ENCODE measurements around the gene FCN2.

Gene FCN2

GRCh38 chr9:134867917-134868750 lies 12.5 kb upstream of the FCN2 start:
- H3K4me3 ChIP-seq (replicated peaks; ENCODE audit: low read depth, low read length), result no peak overlapping the region
- TF ChIP-seq CTCF (IDR thresholded peaks at IDR 0.05; ENCODE audit: low read depth, low read length, missing control alignments), result no peak
- no peak for DNase-seq (ENCODE audit: extremely low read depth, low read depth)

- DNase-seq (ENCODE audit: extremely low read depth, low read depth), result no peak
- H3K4me3 ChIP-seq (replicated peaks; ENCODE audit: low read depth, low read length), result no peak overlapping the region
- no peak for TF ChIP-seq CTCF (IDR thresholded peaks at IDR 0.05; ENCODE audit: low read depth, low read length, missing control alignments)
Measured at GRCh38 chr9:134868751-134869553, 11.7 kb upstream of the FCN2 start.

- H3K4me3 ChIP-seq (replicated peaks; ENCODE audit: low read depth, low read length), result no peak overlapping the region
- DNase-seq (ENCODE audit: extremely low read depth, low read depth), result no peak
- TF ChIP-seq CTCF (IDR thresholded peaks at IDR 0.05; ENCODE audit: low read depth, low read length, missing control alignments), result no peak
Measured at GRCh38 chr9:134869554-134870300, 10.9 kb upstream of the FCN2 start.

GRCh38 chr9:134870301-134870694 lies 10.3 kb upstream of the FCN2 start:
- DNase-seq (ENCODE audit: extremely low read depth, low read depth), result no peak
- TF ChIP-seq CTCF (IDR thresholded peaks at IDR 0.05; ENCODE audit: low read depth, low read length, missing control alignments), result no peak
- H3K4me3 ChIP-seq (replicated peaks; ENCODE audit: low read depth, low read length), result no peak overlapping the region

- no peak for TF ChIP-seq CTCF (IDR thresholded peaks at IDR 0.05; ENCODE audit: low read depth, low read length, missing control alignments)
- DNase-seq (ENCODE audit: extremely low read depth, low read depth), result no peak
- H3K4me3 ChIP-seq (replicated peaks; ENCODE audit: low read depth, low read length), result no peak overlapping the region
Measured at GRCh38 chr9:134870746-134871662, 9.6 kb upstream of the FCN2 start.
